CMK (cell line): ENCODE results near the gene SPATA20.

Source experiments
- DNase-seq: peaks from one replicate; pipeline ENCODE4 v3.0.0-alpha.2; 2010; ENCODE audit warnings: low read depth

SPATA20 gene

DNA sequence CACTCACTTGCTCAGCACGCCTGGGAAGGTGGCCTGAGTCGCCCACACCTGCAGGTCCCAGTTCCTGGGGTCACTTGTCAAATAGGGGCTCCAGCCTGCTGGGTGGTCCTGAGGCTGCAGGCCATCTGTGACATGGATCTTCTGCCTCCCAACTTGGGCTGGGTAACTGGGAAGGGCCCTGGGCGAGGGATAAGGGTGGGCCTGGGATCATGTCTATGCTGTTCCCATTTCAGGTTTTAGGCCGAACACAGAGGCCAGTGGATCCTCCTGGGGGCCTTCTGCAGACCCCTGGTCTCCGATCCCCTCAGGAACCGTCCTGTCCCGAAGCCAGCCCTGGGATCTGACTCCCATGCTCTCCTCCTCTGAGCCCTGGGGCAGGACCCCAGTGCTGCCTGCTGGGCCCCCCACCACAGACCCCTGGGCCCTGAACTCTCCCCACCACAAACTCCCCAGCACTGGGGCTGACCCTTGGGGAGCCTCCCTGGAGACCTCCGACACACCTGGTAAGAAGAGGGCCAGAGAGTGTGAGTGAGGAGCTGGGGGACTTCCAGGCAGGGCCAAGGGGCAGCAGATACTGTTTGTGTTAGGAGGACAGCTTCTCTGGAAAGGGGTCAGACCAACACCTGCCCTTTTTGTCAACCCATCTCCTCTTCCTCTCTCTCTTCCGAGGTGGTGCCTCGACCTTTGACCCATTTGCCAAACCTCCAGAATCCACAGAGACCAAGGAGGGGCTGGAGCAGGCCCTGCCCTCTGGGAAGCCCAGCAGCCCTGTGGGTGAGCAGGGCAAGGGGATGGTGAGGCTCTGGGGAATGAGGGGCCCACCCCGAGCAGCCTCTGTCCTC lies 6.2 kb upstream of the SPATA20 start:
- no peak for DNase-seq

DNA sequence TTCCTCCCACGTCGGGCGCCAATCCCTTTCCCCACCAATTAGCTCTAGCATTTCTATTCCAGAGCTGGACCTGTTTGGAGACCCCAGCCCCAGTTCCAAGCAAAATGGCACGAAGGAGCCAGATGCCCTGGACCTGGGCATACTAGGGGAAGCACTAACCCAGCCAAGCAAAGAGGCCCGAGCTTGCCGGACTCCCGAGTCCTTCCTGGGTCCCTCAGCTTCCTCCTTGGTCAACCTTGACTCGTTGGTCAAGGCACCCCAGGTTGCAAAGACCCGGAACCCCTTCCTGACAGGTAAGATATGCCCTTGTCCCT lies 5.6 kb upstream of the SPATA20 start:
- DNase-seq = no peak

DNA sequence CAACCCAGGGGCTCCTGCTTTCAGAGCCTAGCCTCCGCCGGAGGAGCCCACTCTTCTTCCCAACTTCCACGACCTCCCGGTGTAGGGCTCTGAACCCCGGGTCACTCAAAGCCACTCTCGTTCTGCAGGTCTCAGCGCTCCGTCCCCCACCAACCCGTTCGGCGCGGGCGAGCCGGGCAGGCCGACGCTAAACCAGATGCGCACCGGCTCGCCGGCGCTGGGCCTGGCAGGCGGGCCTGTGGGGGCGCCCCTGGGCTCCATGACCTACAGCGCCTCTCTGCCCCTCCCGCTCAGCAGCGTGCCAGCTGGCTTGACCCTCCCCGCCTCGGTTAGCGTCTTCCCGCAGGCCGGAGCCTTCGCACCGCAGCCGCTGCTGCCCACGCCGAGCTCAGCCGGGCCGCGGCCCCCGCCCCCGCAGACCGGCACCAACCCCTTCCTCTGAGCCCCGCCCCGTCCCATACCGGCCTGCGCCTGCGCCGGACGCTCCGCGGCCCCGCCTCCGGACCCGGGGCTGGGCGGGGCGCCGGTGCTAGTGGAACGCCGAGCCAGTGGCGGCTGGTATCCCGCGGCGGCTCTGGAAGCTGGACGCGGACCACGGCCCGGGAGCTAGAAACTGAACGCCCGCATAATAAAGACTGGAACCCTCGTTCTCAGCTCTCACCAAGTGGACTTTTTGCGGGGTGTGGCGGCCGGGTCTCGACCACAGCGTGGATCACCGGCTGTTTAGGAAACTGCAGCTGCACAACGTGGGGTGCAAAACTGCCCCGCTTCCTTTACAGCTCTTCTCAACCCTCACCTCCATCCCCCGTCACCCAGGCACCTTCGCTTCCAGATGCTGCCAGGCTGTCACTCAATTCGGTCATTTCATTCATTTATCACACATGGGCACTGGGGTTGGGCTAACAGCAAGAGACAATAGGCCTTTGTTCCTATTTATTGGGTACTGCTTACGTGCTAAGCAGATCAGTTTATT lies 5.0 kb upstream of the SPATA20 start:
- peak; percentile 77 for DNase-seq

- DNase-seq = no peak
Observed at GRCh38 chr17:50542795-50543774, 3.9 kb upstream of the SPATA20 start.

DNA sequence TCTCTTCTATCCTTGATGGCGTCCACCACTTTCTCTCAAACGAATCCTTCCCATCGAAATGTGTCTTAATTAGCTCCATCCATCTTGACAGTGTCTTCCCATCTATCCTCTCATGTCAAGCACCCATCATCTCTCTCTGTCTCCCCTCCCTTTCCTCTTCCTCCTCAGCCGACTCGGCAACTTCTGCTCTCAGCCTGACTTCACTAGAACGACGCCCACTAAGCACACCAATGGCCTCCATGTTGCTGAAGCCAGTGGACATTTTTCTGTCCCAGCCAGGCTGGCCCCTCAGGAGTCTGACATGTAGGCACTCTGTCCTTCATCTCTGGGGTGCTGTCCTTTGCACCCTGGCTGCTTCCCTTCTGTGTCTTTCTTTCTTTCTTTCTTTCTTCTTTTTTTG lies 2.5 kb upstream of the SPATA20 start:
- no peak for DNase-seq

DNA sequence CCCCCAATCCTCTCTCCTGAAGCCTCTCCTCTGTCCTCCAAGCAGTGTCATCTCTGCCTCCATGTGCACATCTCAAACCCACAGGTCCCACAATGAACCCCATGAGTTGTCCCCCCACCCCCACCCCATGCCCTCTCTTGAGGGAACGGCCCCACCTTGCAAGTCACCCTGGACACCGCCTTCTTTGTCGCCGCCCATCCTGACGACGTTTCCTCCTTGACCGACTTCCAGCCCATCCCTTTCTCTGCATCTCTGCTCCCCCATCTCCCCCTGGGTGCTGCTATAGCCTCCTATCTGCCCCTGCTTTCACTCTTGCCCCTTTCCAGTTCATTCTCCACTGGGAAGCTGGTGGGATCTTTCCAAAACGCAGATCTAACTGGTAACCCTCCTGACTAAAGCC lies 1.7 kb upstream of the SPATA20 start:
- no peak for DNase-seq

DNA sequence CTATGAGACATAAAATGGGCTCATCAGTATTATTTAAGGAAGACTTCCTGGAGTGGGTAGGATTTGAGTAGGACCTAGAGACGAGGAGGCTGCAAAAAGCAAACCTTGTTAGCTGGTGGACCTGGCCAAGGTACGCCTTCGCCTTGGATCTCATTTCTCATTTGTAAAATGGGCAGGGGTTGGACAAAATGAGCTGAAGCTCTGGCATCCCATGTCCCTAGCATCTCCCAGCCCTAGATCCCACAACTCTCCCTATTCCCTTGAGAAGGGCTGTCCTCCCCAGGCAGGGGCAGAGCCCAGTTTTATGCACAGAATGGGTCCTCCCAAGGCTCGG lies 306 bp upstream of the SPATA20 start:
- no peak for DNase-seq

GRCh38 chr17:50547736-50548083 lies 736 bp downstream of the SPATA20 start:
- DNase-seq = peak; percentile 14

DNA sequence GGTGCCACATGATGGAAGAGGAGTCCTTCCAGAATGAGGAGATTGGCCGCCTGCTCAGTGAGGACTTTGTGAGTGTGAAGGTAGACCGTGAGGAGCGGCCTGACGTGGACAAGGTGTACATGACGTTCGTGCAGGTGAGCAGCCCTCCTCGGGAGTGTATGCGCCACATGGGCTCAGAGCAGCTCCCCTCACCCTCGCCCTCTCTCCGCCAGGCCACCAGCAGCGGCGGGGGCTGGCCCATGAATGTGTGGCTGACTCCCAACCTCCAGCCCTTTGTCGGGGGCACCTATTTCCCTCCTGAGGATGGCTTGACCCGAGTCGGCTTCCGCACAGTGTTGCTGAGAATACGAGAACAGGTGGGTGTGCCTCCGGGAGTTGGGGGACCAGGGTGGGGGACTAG lies 1.9 kb downstream of the SPATA20 start:
- no peak for DNase-seq

GRCh38 chr17:50549256-50549941 lies 2.4 kb downstream of the SPATA20 start:
- no peak for DNase-seq

- no peak for DNase-seq
Observed at GRCh38 chr17:50549969-50550368, 3.0 kb downstream of the SPATA20 start.

GRCh38 chr17:50550661-50551432 lies 3.9 kb downstream of the SPATA20 start:
- DNase-seq = peak; percentile 33

DNA sequence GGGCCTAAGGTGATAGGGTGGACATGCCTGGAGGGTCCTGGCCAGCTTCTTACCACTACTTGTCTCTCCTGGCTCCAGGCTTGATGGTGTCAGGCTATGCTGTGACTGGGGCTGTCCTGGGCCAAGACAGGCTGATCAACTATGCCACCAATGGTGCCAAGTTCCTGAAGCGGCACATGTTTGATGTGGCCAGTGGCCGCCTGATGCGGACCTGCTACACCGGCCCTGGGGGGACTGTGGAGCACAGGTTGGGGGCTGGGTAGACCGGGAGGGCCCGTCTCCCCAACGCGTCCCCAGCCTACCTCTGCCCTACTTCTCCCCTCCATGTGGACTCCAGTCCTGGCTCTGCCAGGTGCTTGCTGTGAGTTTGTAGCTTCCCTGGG lies 4.5 kb downstream of the SPATA20 start:
- DNase-seq = no peak

DNA sequence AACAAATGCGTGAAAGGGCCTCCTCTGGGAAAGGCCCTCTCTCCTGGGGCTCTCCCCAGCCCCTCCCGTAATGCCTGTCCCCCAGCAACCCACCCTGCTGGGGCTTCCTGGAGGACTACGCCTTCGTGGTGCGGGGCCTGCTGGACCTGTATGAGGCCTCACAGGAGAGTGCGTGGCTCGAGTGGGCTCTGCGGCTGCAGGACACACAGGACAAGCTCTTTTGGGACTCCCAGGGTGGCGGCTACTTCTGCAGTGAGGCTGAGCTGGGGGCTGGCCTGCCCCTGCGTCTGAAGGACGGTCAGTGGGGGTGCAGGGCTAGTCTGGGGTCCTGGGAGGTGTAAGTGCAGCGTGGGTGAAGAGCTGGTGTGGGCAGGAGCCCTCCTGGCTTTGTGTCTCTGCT lies 4.9 kb downstream of the SPATA20 start:
- DNase-seq = no peak

- DNase-seq = no peak
Observed at GRCh38 chr17:50554201-50554600, 7.2 kb downstream of the SPATA20 start.

GRCh38 chr17:50556803-50557202 lies 9.8 kb downstream of the SPATA20 start:
- no peak for DNase-seq

DNA sequence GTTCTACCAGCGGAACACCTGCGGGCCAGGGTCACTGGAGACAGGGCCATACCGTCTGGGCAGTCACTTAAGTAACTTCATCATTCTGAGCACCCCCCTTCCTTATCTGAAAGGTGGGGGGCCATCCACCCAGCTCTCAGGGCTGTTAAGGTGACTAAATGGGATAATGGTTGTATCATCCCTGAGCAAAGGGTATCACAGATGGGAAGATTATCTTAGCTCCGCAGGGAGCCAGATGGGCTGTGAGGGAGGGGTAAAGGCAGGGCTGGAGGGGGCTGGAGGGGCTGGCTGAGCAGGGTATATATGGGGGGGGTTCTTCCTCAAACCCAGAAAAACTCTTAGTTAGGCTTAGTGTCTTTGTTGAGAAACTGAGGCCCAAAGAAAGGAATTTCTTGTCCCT lies 10.7 kb downstream of the SPATA20 start:
- DNase-seq = no peak

- no peak for DNase-seq
Observed at GRCh38 chr17:50558091-50558490, 11.1 kb downstream of the SPATA20 start.

GRCh38 chr17:50558581-50558940 lies 11.6 kb downstream of the SPATA20 start:
- no peak for DNase-seq

DNA sequence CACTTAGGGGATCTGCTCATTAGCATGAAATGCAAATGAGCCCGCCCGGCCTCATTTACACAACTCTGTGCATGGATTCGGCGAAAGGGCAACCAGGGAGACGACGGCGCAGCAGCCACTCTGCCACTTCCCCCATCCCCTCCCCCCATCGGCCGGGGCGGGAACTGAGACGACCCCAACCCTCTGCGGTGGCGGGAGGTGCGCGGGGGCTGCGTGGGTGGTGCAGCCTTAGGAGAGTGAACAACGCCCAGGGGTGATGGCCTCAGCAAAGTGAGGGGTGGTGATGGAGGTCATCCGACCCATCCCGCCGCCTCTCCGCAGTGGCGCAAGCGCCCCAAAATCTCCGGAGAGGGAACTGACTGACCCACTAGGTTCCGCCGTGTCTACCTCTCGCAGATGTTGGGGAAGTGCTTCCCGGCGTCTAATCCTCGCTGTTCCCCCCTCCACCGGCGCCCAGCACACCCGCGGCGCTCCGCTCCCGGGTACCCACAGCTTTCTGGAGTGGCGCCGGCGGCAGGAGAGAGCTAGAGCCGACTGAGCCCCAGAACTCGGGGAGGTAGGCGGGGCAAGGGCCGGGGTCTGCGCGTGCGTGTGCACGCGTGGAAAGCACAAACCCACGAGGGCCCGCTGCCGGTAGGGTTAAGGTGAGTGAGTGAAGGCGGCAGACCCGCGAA lies 12.1 kb downstream of the SPATA20 start:
- DNase-seq = no peak
